Measurements from ENCODE around the gene RPL27A. TPM values are rescaled to one million over a fixed set of nuclear protein-coding genes. Genes with fewer than 3 reads are reported as not detected.

The RPL27A gene
- total and polyA plus RNA-seq, 2 of the 8 experiments (the other 6 are each of a cell fraction or from before 2014, with no cell fraction given): 1,756 to 1,777 TPM

DNA sequence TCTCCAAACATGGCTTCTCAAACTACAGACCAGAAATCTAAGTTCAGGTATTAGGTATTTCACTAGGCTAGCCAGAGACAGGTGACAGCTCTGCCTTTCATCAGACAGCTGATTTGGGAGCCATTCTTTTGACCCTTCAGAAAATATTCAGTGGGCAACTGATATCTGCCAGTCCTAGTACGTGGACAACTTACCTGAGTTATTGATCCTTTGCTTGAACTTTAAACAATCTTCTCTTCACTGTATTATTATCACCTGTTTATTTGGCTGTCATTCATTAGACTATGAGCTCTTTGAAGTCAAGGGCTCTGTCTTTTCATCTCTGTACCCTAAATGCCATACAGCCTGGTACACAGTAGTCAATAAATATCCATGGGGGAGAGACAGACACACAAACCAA is 17.4 kb upstream of the RPL27A start:
- Histone ChIP-seq H2BK5ac (ENCODE audit: low read depth, low read length) (no peak overlapping the region), H3K36me3 (ENCODE audit: control insufficient read depth in 2 of 4, insufficient read depth in 4 of 4, low read length in 3 of 4) (no peaks in the 10 kb centered on the region; a peak in 1 of 8 replicates), H3K14ac (ENCODE audit: insufficient read length) (no peak overlapping the region), H3K27ac (ENCODE audit: low read depth, low read length) (no peak overlapping the region), H2AK5ac (ENCODE audit: low read depth, low read length) (no peak overlapping the region), H4K91ac (replicated peaks; ENCODE audit: insufficient read length, low read length) (no peak overlapping the region), H3K79me2 (ENCODE audit: control insufficient read depth in 1 of 2, insufficient read depth in 2 of 2, low read length in 2 of 2) (no peaks in the 10 kb centered on the region), H3K27me3 (replicated peaks in 1 of 4; ENCODE audit: control insufficient read depth in 3 of 4, extremely low read depth in 1 of 4, insufficient read depth in 3 of 4, low read length in 3 of 4) (no peaks in the 10 kb centered on the region), H2BK12ac (ENCODE audit: low read depth, low read length) (no peak overlapping the region), H2BK120ac (replicated peaks; ENCODE audit: low read depth, low read length) (no peak overlapping the region), H3K4ac (replicated peaks; ENCODE audit: insufficient read length, low read depth, low read length) (peak overlapping the region; percentile 80), H3K9ac (replicated peaks in 1 of 4; ENCODE audit: extremely low read depth in 1 of 4, low read depth in 3 of 4, low read length in 3 of 4) (no peak overlapping the region), H2BK15ac (ENCODE audit: low read length) (no peak overlapping the region), H3K23me2 (ENCODE audit: low read depth, low read length) (no peaks in the 10 kb centered on the region), H3K4me2 (ENCODE audit: insufficient read depth in 1 of 2, low read depth in 2 of 2, low read length in 2 of 2) (no peak overlapping the region), H4K5ac (ENCODE audit: insufficient read length, low read depth, low read length) (no peak overlapping the region), H2BK20ac (ENCODE audit: low read length) (no peak overlapping the region), H3K4me3 (ENCODE audit: extremely low read depth in 1 of 4, insufficient read depth in 2 of 4, low read depth in 3 of 4, low read length in 4 of 4) (no peak overlapping the region), H3K56ac (replicated peaks; ENCODE audit: insufficient read length, low read depth, low read length) (no peak overlapping the region), H2AFZ (ENCODE audit: low read length) (no peak overlapping the region), H3K23ac (ENCODE audit: insufficient read length) (no peak overlapping the region), H3K18ac (ENCODE audit: extremely low read depth, low read length) (no peak overlapping the region), H3K4me1 (replicated peaks in 1 of 4; ENCODE audit: control insufficient read depth in 3 of 4, insufficient read depth in 4 of 4, low read length in 3 of 4) (no peaks in the 10 kb centered on the region; a peak in 1 of 7 replicates), H3K9me3 (ENCODE audit: insufficient read depth in 2 of 2, low read depth in 1 of 2, low read length in 1 of 2) (no peaks in the 10 kb centered on the region), H4K20me1 (replicated peaks in 1 of 2; ENCODE audit: control insufficient read depth in 1 of 2, insufficient read depth in 2 of 2, low read length in 2 of 2) (no peaks in the 10 kb centered on the region), H3K79me1 (ENCODE audit: low read depth, low read length) (no peaks in the 10 kb centered on the region), H4K8ac (ENCODE audit: extremely low read depth, insufficient read depth, low read length) (no peak overlapping the region)
- CTCF ChIA-PET (ENCODE audit: partially characterized antibody): interaction anchor here (0.6 to 1.2 kb wide), 4 partner anchors 9 to 250 kb away, joined by 3 to 5 read pairs (median 4); no protein-coding TSS in a partner anchor
- DNase-seq (ENCODE audit: low read depth in 1 of 2, low spot score in 2 of 2) (no peak), FAIRE-seq (no peak)
- TF ChIP-seq NANOG (IDR thresholded peaks at IDR 0.05; ENCODE audit: insufficient read depth, low read depth, low read length, poor library complexity, severe bottlenecking) (no peak), TEAD4 (IDR thresholded peaks at IDR 0.05; ENCODE audit: low read depth, low read length) (no peak), FOSL1 (IDR thresholded peaks at IDR 0.05; ENCODE audit: insufficient read depth, low read depth, low read length) (no peak), YY1 (IDR thresholded peaks at IDR 0.05; ENCODE audit: low read depth, low read length) (no peak), HDAC6 (IDR thresholded peaks at IDR 0.05; ENCODE audit: low read depth, low read length) (no peak)
- TF ChIP-seq, protein P1, sequence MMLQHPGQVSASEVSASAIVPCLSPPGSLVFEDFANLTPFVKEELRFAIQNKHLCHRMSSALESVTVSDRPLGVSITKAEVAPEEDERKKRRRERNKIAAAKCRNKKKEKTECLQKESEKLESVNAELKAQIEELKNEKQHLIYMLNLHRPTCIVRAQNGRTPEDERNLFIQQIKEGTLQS (IDR thresholded peaks at IDR 0.05; ENCODE audit: insufficient read depth, low read depth, low read length): no peak
- 100% methylated on average over 1 of the region's 1 CpG; no CpG with 5 or more reads in 1 of the 2 experiments for WGBS, 2 experiments (ENCODE audit: extremely low coverage in 1 of 2, insufficient coverage in 1 of 2, insufficient read length in 1 of 2, insufficient replicate concordance in 2 of 2, low coverage in 1 of 2, low lambda C conversion rate in 2 of 2, missing lambda C conversion rate in 1 of 2)
- POLR2A ChIA-PET (ENCODE audit: partially characterized antibody): interaction anchor here (1.4 to 3.4 kb wide), 2 partner anchors 17 to 21 kb away, joined by 4 to 25 read pairs; partner anchors contain the start of genes RPL27A and TRIM66

Data from H1 (cell line).